H7 (cell line): ENCODE data around the gene NOXA1. TPM values are rescaled to one million over a fixed set of nuclear protein-coding genes. Genes with fewer than 3 reads are reported as not detected.
"Not testable (repeated sequence)": the region's sequence is repeated elsewhere in the genome, so short reads cannot be mapped to it uniquely, and the experiment has no call there.

Source experiments
- DNase-seq: peaks from one replicate; pipeline ENCODE4 v3.0.0; 2012
- H3K27me3 ChIP-seq: 2 replicates; pipeline ENCODE4 v1.6.0; 2011; ENCODE audit warnings: mild to moderate bottlenecking, low read length; ENCODE audit not compliant: control insufficient read depth, insufficient read depth
- H3K36me3 ChIP-seq: replicated peaks from 2 replicates; pipeline ENCODE4 v1.5.1; 2011; ENCODE audit warnings: low read length; ENCODE audit not compliant: control insufficient read depth, insufficient read depth
- H3K4me3 ChIP-seq: 2 replicates; pipeline ENCODE4 v1.5.1; 2011; ENCODE audit warnings: low read depth, mild to moderate bottlenecking, control low read depth, low read length, moderate library complexity; ENCODE audit not compliant: insufficient read depth
- total RNA-seq: library from RNA; depleted of rRNA; stranded (reverse); fragments of >200 nt; shearing (Covaris generic); gene quantifications from 2 replicates; pipeline ENCODE4 v1.2.3, GENCODE V29; 2014

NOXA1 gene
- total RNA-seq, 1 experiment from 2014 or later = 1.0 TPM

GRCh38 chr9:137406876-137407589, 16.2 kb upstream of the NOXA1 start:
- H3K4me3 ChIP-seq = peak overlapping the region; percentile 33
- H3K36me3 ChIP-seq = no peaks in the 10 kb centered on the region
- DNase-seq = peak; percentile 99
- no peaks in the 10 kb centered on the region for H3K27me3 ChIP-seq

- H3K4me3 ChIP-seq = no peak overlapping the region
- peak; percentile 75 for DNase-seq
Observed at GRCh38 chr9:137407590-137408300, 15.4 kb upstream of the NOXA1 start.

GRCh38 chr9:137408651-137409405, 14.4 kb upstream of the NOXA1 start:
- DNase-seq = peak; percentile 58
- Histone ChIP-seq H3K4me3 (no peak overlapping the region), H3K27me3 (no peaks in the 10 kb centered on the region), H3K36me3 (no peaks in the 10 kb centered on the region)

More at GRCh38 chr9:137407590-137408300, 15.4 kb upstream of the NOXA1 start:
- Histone ChIP-seq H3K36me3 (no peaks in the 10 kb centered on the region), H3K27me3 (no peaks in the 10 kb centered on the region)

GRCh38 chr9:137409515-137409914, 13.7 kb upstream of the NOXA1 start:
- Histone ChIP-seq H3K4me3 (no peak overlapping the region), H3K27me3 (no peaks in the 10 kb centered on the region), H3K36me3 (no peaks in the 10 kb centered on the region)
- peak; percentile 26 for DNase-seq

- not testable (repeated sequence) for H3K27me3 ChIP-seq, H3K36me3 ChIP-seq, H3K4me3 ChIP-seq, DNase-seq
Observed at GRCh38 chr9:137410236-137410890, 12.8 kb upstream of the NOXA1 start.

- H3K27me3 ChIP-seq = no peaks in the 10 kb centered on the region
- no peak for DNase-seq
- no peaks in the 10 kb centered on the region for H3K36me3 ChIP-seq
- H3K4me3 ChIP-seq = no peak overlapping the region
Observed at GRCh38 chr9:137410891-137411249, 12.3 kb upstream of the NOXA1 start.

GRCh38 chr9:137411260-137411644, 11.9 kb upstream of the NOXA1 start:
- no peaks in the 10 kb centered on the region for H3K27me3 ChIP-seq
- no peak for DNase-seq
- H3K4me3 ChIP-seq = no peak overlapping the region
- H3K36me3 ChIP-seq = no peaks in the 10 kb centered on the region

GRCh38 chr9:137411645-137412380, 11.4 kb upstream of the NOXA1 start:
- Histone ChIP-seq H3K36me3 (no peaks in the 10 kb centered on the region), H3K27me3 (no peaks in the 10 kb centered on the region), H3K4me3 (no peak overlapping the region)
- DNase-seq = peak; percentile 84

GRCh38 chr9:137412431-137412830, 10.8 kb upstream of the NOXA1 start:
- no peaks in the 10 kb centered on the region for H3K36me3 ChIP-seq
- H3K27me3 ChIP-seq = no peaks in the 10 kb centered on the region
- DNase-seq = no peak
- H3K4me3 ChIP-seq = no peak overlapping the region

- Histone ChIP-seq H3K27me3 (no peaks in the 10 kb centered on the region), H3K4me3 (no peak overlapping the region), H3K36me3 (no peaks in the 10 kb centered on the region)
- no peak for DNase-seq
Observed at GRCh38 chr9:137415451-137415850, 7.7 kb upstream of the NOXA1 start.

- DNase-seq = no peak
- Histone ChIP-seq H3K36me3 (no peaks in the 10 kb centered on the region), H3K4me3 (no peak overlapping the region), H3K27me3 (no peaks in the 10 kb centered on the region)
Observed at GRCh38 chr9:137416006-137416562, 7.1 kb upstream of the NOXA1 start.

- Histone ChIP-seq H3K27me3 (no peaks in the 10 kb centered on the region), H3K36me3 (no peaks in the 10 kb centered on the region), H3K4me3 (no peak overlapping the region)
- no peak for DNase-seq
Observed at GRCh38 chr9:137416563-137417151, 6.5 kb upstream of the NOXA1 start.

- H3K27me3 ChIP-seq = no peaks in the 10 kb centered on the region
- no peaks in the 10 kb centered on the region for H3K36me3 ChIP-seq
- no peak overlapping the region for H3K4me3 ChIP-seq
- no peak for DNase-seq
Observed at GRCh38 chr9:137417161-137418021, 5.8 kb upstream of the NOXA1 start.
